Suppressor macrophage treated with lipopolysaccharide for 1 hour (primary cell): ENCODE results near the gene CDK13.
"Not testable (repeated sequence)": the region's sequence is repeated elsewhere in the genome, so short reads cannot be mapped to it uniquely, and the experiment has no call there.

Experiments
- DNase-seq, 3 donors: peaks; one replicate each; pipeline ENCODE4 v3.0.0-alpha.2; 2020 to 2022

CDK13 gene

GRCh38 chr7:40105879-40106473, 155.9 kb downstream of the CDK13 start:
- peak; percentile 39 to 42 (median 40) for DNase-seq

- DNase-seq: no peak
Observed at GRCh38 chr7:40115936-40116335, 165.9 kb downstream of the CDK13 start.

- not testable (repeated sequence) for DNase-seq
Observed at GRCh38 chr7:40117199-40117598, 167.1 kb downstream of the CDK13 start.

GRCh38 chr7:40118201-40118600, 168.1 kb downstream of the CDK13 start:
- DNase-seq: peak; percentile 6 to 44 (median 30)

GRCh38 chr7:40120020-40120419, 170.0 kb downstream of the CDK13 start:
- no peak for DNase-seq

GRCh38 chr7:40122100-40122939, 172.3 kb downstream of the CDK13 start:
- DNase-seq: not testable (repeated sequence)

GRCh38 chr7:40122940-40123254, 172.8 kb downstream of the CDK13 start:
- no peak for DNase-seq

- DNase-seq: peak; percentile 26 to 28 (median 27)
Observed at GRCh38 chr7:40133561-40134427, 183.7 kb downstream of the CDK13 start.

GRCh38 chr7:40134428-40135316, 184.6 kb downstream of the CDK13 start, which contains the start of the genes MPLKIP and SUGCT:
Gene MPLKIP, minus strand, starts transcription at chr7:40134622. Its CDS starts 55 bp downstream, at chr7:40134567.
Gene SUGCT, plus strand, starts transcription at chr7:40135005.
- DNase-seq: peak; percentile 88 to 96 (median 95)

GRCh38 chr7:40135317-40135610, 185.2 kb downstream of the CDK13 start:
- DNase-seq: no peak

- DNase-seq: no peak
Observed at GRCh38 chr7:40137563-40137962, 187.5 kb downstream of the CDK13 start.

GRCh38 chr7:40138973-40139372, 188.9 kb downstream of the CDK13 start:
- DNase-seq: no peak

GRCh38 chr7:40139891-40140290, 189.8 kb downstream of the CDK13 start:
- not testable (repeated sequence) for DNase-seq

GRCh38 chr7:40141916-40142315, 191.9 kb downstream of the CDK13 start:
- DNase-seq: not testable (repeated sequence)

- not testable (repeated sequence) for DNase-seq
Observed at GRCh38 chr7:40145596-40146130, 195.6 kb downstream of the CDK13 start.

GRCh38 chr7:40147371-40148246, 197.6 kb downstream of the CDK13 start:
- DNase-seq: no peak

- DNase-seq: not testable (repeated sequence)
Observed at GRCh38 chr7:40148247-40148580, 198.2 kb downstream of the CDK13 start.

- DNase-seq: no peak
Observed at GRCh38 chr7:40148671-40149070, 198.6 kb downstream of the CDK13 start.
